Naive thymus-derived CD8-positive, alpha-beta T cell (primary cell): ENCODE measurements around the gene PPP1R37. TPM values are rescaled to one million over a fixed set of nuclear protein-coding genes. Genes with fewer than 3 reads are reported as not detected.

Experiments
- ATAC-seq, 2 donors: fragments of 150-1000 bp; cut with Tn5 transposase in 1 of 2; sonication (Bioruptor Pico), chemical (Tn5 transposase) in 1 of 2; 1 replicate in 1 of 2; 2 replicates in 1 of 2; pipeline ENCODE4 v1.10.0; 2021; ENCODE audit warnings: mild to moderate bottlenecking in 2 of 2, moderate library complexity in 2 of 2
- POLR2A ChIA-PET: fragments of 350-600 bp; sonication (Branson Sonifier 250); formaldehyde crosslinking; loops from one replicate; lab custom pipeline; 2021; ENCODE audit warnings: antibody characterized with exemption; lab: Charles Lee
- DNase-seq, 10 donors: peaks; one replicate each; pipeline versions ENCODE4 v3.0.0 to v3.0.0-alpha.2; 2020 to 2022
- H3K27ac Mint-ChIP-seq, 10 donors: one replicate each; pipeline ENCODE4 v1.8.0; 2020 to 2022; ENCODE audit warnings: mild to moderate bottlenecking in 10 of 10, mixed read lengths in 10 of 10, moderate library complexity in 4 of 10, inconsistent platforms in 1 of 10
- H3K27me3 Mint-ChIP-seq, 5 donors: one replicate each; pipeline ENCODE4 v1.8.0; 2021 to 2022; ENCODE audit warnings: mixed read lengths in 5 of 5
- H3K36me3 Mint-ChIP-seq, 3 donors: one replicate each; pipeline ENCODE4 v1.8.0; 2020 to 2022; ENCODE audit warnings: mixed read lengths in 3 of 3, mild to moderate bottlenecking in 2 of 3, inconsistent platforms in 1 of 3
- H3K4me1 Mint-ChIP-seq, 4 donors: one replicate each; pipeline ENCODE4 v1.8.0; 2021 to 2022; ENCODE audit warnings: mixed read lengths in 4 of 4
- H3K4me3 Mint-ChIP-seq, 10 donors: one replicate each; pipeline ENCODE4 v1.8.0; 2020 to 2022; ENCODE audit warnings: mild to moderate bottlenecking in 10 of 10, mixed read lengths in 10 of 10, moderate library complexity in 6 of 10, inconsistent platforms in 1 of 10
- H3K9me3 Mint-ChIP-seq, 9 donors: one replicate each; pipeline ENCODE4 v1.8.0; 2020 to 2022; ENCODE audit warnings: mixed read lengths in 9 of 9, mild to moderate bottlenecking in 3 of 9, inconsistent platforms in 1 of 9, moderate library complexity in 1 of 9
- polyA plus RNA-seq, 3 donors: library from polyadenylated mRNA; unstranded; fragments of 300-500 nt; fragmentation: Illumina TruSeq; gene quantifications; one replicate each; pipeline ENCODE4 v1.2.3, GENCODE V29; 2021
- total RNA-seq, 8 experiments: library from RNA in 2 of 8; stranded (reverse) in 2 of 8; gene quantifications; one replicate each; pipeline ENCODE4 v1.2.3 and lab custom pipeline; 2021 to 2026

Gene PPP1R37
- total and polyA plus RNA-seq, 5 experiments from 2014 or later, result 0.40 to 33.3 (median 2.0) TPM

DNA sequence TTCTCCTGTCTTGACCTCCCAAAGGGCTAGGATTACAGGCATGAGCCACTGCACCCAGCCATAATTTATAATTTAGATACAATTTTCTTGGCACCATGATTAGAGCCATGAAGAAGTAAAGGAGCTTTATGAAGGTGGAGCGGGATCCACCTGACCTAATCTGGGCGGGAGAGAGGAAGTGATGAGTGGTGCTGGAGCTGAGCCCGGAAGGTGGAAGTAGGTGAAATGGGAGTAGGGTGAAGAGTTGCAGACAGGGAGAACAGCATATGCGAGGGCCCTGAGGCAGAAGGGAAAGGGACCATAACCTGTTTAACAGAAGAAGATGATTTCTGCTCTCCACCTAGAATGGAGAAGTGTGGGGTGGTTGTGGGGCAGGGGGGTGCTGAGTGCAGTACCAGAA is 89.8 kb downstream of the PPP1R37 start:
- ATAC-seq (no peak), DNase-seq (no peak)
- Mint-ChIP-seq H3K36me3 (peaks cover 0 to 18% (median 2%) of the 10 kb centered on the region in 3 donors), H3K27ac (peak overlapping the region in 2 of 10 donors; percentile 74 to 80), H3K4me3 (peak overlapping the region in 1 of 10 donors; percentile 32), H3K27me3 (no peaks in the 10 kb centered on the region), H3K9me3 (no peaks in the 10 kb centered on the region), H3K4me1 (peaks cover 17 to 52% (median 42%) of the 10 kb centered on the region in 4 donors)
- POLR2A ChIA-PET, result interaction anchor here (1.4 kb wide), 1 partner anchor 144 kb away, joined by 3 read pairs; the partner anchor contains the start of gene CLASRP

DNA sequence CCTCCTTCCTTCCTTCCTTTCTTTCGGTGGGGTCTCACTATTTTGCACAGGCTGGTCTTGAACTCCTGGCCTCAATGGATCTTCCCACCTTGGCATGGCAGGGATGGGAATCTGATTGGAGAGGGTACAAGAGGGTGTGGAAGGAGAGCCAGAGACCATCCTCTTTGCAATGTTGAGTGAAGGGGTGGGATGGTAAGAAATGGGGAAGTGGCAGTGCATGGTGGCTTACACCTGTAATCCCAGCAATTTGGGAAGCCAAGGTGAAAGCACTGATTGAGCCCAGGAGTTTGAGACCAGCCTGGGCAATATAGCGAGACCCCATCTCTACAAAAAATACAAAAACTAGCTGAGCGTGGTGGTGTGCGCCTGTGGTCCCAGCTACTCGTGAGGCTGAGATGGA is 91.1 kb downstream of the PPP1R37 start:
- ATAC-seq (no peak), DNase-seq (no peak)
- Mint-ChIP-seq H3K27me3 (no peaks in the 10 kb centered on the region), H3K36me3 (peaks cover 0 to 18% (median 2%) of the 10 kb centered on the region in 3 donors), H3K9me3 (no peaks in the 10 kb centered on the region), H3K27ac (peak overlapping the region in 1 of 10 donors; percentile 43), H3K4me3 (no peak overlapping the region), H3K4me1 (peaks cover 15 to 44% (median 38%) of the 10 kb centered on the region in 4 donors)
- POLR2A ChIA-PET, result interaction anchor here (0.6 to 1.4 kb wide), 2 partner anchors 15 to 145 kb away, joined by 3 to 5 read pairs; partner anchors contain the start of gene CLASRP

DNA sequence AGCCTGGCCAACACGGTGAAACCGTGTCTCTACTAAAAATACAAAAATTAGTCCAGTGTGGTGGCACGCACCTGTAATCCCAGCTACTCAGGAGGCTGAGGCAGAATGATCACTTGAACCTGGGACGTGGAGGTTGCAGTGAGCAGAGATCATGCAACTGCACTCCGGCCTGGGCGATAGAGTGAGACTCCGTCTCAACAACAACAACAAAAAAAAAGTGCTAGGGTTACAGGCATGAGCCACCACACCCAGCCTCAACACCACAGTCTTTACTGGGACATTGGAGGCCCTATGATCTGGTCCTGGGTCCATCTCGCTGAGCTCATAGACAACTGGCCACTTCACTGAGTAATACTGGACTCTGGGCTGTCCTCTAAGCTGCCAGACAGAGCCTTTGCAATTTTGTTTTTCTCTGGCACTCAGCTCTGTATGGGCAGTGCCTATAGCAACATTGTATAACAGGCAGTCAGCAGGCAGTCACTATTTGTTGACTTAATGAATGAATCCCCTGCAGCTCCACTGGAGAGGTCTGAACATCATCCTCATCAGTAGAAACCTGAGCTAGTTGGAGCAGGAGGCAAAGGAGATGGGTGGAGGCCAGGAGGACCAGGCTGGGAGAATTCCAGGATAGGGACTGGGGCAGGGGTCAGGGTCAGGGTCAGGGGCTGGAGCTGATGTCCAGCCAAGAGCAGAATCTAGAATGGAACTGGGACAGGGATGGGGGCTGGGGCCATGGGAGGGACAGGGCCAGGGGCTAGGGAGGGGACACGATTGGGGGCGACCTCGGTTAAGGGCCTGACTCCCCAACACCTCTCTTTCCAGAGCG is 93.7 kb downstream of the PPP1R37 start:
- H3K27ac Mint-ChIP-seq, result no peak overlapping the region
- no peak for ATAC-seq
- DNase-seq, result no peak
- no peaks in the 10 kb centered on the region for H3K9me3 Mint-ChIP-seq
- no peak overlapping the region for H3K4me3 Mint-ChIP-seq
- peaks cover 6 to 26% (median 18%) of the 10 kb centered on the region in 4 donors for H3K4me1 Mint-ChIP-seq
- peaks cover 0 to 9% (median 0%) of the 10 kb centered on the region in 3 donors for H3K36me3 Mint-ChIP-seq
- POLR2A ChIA-PET, result interaction anchor here (1.8 kb wide), 1 partner anchor 8 kb away, joined by 6 read pairs; the partner anchor contains the start of genes BLOC1S3 and TRAPPC6A
- H3K27me3 Mint-ChIP-seq, result no peaks in the 10 kb centered on the region

DNA sequence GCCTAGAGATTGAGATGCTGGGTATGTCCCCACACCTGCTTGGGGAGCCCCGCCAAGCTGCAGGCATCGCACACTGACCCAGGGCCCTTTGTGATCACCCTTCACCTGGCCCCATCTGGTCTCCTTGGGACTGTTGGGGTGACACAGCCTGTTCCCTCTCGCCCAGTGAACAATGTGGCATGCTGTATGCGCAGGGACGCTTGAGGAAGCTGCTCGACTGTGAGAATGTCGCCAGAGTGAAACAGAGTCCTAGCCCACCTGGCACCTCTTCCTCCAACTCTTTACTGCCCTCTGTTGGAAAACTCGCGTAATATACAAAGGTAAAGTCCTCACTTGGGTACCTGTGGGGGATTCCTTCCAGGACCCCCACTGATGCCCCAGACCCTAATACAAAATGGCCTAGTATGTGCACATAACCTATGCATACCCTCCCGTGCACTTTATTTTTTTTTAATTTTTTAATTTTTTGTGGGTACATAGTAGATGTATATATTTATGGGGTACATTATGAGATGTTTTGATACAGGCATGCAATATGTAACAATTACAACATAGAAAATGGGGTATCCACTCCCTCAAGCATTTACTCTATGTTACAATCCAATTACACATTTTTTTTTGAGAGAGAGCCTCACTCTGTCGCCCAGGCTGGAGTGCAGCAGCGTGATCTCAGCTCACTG is 94.6 kb downstream of the PPP1R37 start:
- ATAC-seq (peak; percentile 89 to 93), DNase-seq (peak in 6 of 10 donors; percentile 29 to 73 (median 53))
- POLR2A ChIA-PET, result interaction anchor here (1.8 kb wide), 1 partner anchor 9 kb away, joined by 6 read pairs; the partner anchor contains the start of genes BLOC1S3 and TRAPPC6A
- H3K27ac Mint-ChIP-seq, result peak overlapping the region in 4 of 10 donors; percentile 34 to 91 (median 54)
- no peaks in the 10 kb centered on the region for H3K27me3 Mint-ChIP-seq
- H3K36me3 Mint-ChIP-seq, result peaks cover 0 to 7% (median 0%) of the 10 kb centered on the region in 3 donors
- peak overlapping the region in 1 of 10 donors; percentile 10 for H3K4me3 Mint-ChIP-seq
- H3K4me1 Mint-ChIP-seq, result peaks cover 4 to 21% (median 15%) of the 10 kb centered on the region in 4 donors
- H3K9me3 Mint-ChIP-seq, result no peaks in the 10 kb centered on the region

DNA sequence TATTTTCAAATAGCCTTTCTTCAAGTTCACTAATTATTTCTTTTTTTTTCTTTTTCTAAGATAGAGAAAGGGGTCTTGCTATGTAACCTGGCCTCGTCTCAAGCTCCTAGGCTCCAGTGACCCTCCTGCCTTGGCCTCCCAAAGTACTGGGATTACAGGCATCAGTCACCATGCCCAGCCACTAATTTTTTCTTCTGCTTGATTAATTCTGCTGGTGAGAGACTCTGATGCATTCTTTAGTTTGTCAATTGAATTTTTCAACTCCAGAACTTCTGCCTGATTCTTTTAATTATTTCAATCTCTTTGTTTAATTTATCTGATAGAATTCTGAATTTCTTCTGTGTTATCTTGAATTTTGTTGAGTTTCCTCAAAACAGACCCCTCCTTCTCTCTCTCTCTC is 97.0 kb downstream of the PPP1R37 start:
- Mint-ChIP-seq H3K9me3 (no peaks in the 10 kb centered on the region), H3K36me3 (peaks cover 0 to 4% (median 0%) of the 10 kb centered on the region in 3 donors), H3K27ac (no peak overlapping the region), H3K4me1 (peaks cover 2 to 10% (median 6%) of the 10 kb centered on the region in 4 donors), H3K27me3 (no peaks in the 10 kb centered on the region), H3K4me3 (no peak overlapping the region)
- DNase-seq (no peak), ATAC-seq (no peak)
- POLR2A ChIA-PET, result interaction anchor here (0.7 kb wide), 1 partner anchor 31 kb away, joined by 4 read pairs; no protein-coding TSS in a partner anchor

DNA sequence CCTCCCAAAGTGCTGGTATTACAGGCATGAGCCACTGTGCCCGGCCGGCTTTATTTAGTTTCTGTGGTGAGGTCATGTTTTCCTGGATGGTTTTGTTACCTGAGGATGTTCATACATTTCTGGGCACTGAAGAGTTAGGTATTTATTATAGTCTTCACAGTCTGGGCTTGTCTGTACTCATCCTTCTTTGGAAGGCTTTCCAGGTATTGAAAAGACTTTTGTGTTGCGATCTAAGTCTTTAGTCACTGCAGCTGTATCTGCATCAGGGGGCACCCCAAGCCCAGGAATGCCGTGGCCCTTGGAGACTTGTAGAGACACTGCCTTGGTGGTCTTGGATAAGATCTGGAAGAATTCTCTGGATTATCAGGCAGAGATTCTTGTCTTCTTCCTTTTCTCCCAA is 98.4 kb downstream of the PPP1R37 start:
- no peak for ATAC-seq
- H3K36me3 Mint-ChIP-seq, result peaks cover 0 to 4% (median 0%) of the 10 kb centered on the region in 3 donors
- POLR2A ChIA-PET, result interaction anchor here (0.9 kb wide), 1 partner anchor 13 kb away, joined by 3 read pairs; the partner anchor contains the start of gene BLOC1S3

DNA sequence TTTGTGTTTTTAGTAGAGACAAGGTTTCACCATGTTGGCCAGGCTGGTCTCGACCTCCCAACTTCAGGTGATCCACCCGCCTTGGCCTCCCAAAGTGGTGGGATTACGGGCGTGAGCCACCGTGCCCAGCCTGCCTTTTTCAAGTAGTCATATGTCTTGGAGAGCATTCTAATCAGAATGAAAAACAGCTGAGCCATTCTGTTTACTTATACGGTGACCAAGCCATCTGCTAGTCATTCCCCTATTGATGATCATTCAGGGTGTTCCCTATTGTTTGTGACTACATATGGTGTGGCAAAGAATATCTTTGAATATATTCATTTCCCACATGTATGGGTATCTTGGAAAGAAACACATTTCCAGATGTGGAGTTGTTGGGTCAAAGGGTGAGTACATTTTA is 102.8 kb downstream of the PPP1R37 start:
- no peaks in the 10 kb centered on the region for H3K36me3 Mint-ChIP-seq
- POLR2A ChIA-PET, result no interaction called here
- ATAC-seq, result no peak
- DNase-seq, result no peak
- no peaks in the 10 kb centered on the region for H3K9me3 Mint-ChIP-seq
- peaks cover 0 to 2% (median 0%) of the 10 kb centered on the region in 4 donors for H3K4me1 Mint-ChIP-seq
- no peak overlapping the region for H3K27ac Mint-ChIP-seq
- H3K27me3 Mint-ChIP-seq, result peaks cover 0 to 3% (median 0%) of the 10 kb centered on the region in 5 donors
- H3K4me3 Mint-ChIP-seq, result no peak overlapping the region

More for the DNA sequence above, 98.4 kb downstream of the PPP1R37 start:
- DNase-seq, result no peak
- Mint-ChIP-seq H3K27me3 (peaks cover 0 to 3% (median 0%) of the 10 kb centered on the region in 5 donors), H3K4me1 (peaks cover 2 to 10% (median 3%) of the 10 kb centered on the region in 4 donors), H3K9me3 (no peaks in the 10 kb centered on the region), H3K27ac (no peak overlapping the region), H3K4me3 (no peak overlapping the region)

Other genes starting within 250 kb of the PPP1R37 start
- gene NECTIN2, start 246.9 kb upstream of the PPP1R37 start, total RNA-seq, result under 1 TPM; 0.42 to 0.93 TPM
- under 1 TPM in 1 of 3 donors, not detected in 2; 0.47 TPM for gene NECTIN2, start 246.9 kb upstream of the PPP1R37 start, polyA plus RNA-seq
- gene TOMM40, start 201.9 kb upstream of the PPP1R37 start, total RNA-seq, result 10 to 100 TPM; 39.3 to 41.4 TPM
- 10 to 100 TPM; 32.0 to 42.3 (median 33.7) TPM for gene TOMM40, start 201.9 kb upstream of the PPP1R37 start, polyA plus RNA-seq
- 1 to 10 TPM; 2.9 to 3.6 TPM for gene APOE, start 187.4 kb upstream of the PPP1R37 start, total RNA-seq
- gene APOE, start 187.4 kb upstream of the PPP1R37 start, polyA plus RNA-seq, result not detected
- gene APOC1, start 178.6 kb upstream of the PPP1R37 start, total RNA-seq, result 1 to 10 TPM in 1 of 2 experiments, not detected in 1; 1.4 TPM
- gene APOC1, start 178.6 kb upstream of the PPP1R37 start, polyA plus RNA-seq, result not detected
- gene APOC4, start 150.9 kb upstream of the PPP1R37 start, total RNA-seq, result not detected
- not detected for gene APOC4, start 150.9 kb upstream of the PPP1R37 start, polyA plus RNA-seq
- not detected for gene APOC2, start 147.1 kb upstream of the PPP1R37 start, total RNA-seq
- gene APOC2, start 147.1 kb upstream of the PPP1R37 start, polyA plus RNA-seq, result not detected
- gene CLPTM1, start 137.8 kb upstream of the PPP1R37 start, total RNA-seq, result 10 to 100 TPM; 73.8 to 76.0 TPM
- 10 to 100 TPM; 13.2 to 20.6 (median 14.9) TPM for gene CLPTM1, start 137.8 kb upstream of the PPP1R37 start, polyA plus RNA-seq
- gene RELB, start 91.7 kb upstream of the PPP1R37 start, total RNA-seq, result 10 to 100 TPM; 30.2 to 41.6 TPM
- 10 to 100 TPM in 1 of 3 donors, 1 to 10 TPM in 2; 6.7 to 17.2 (median 8.3) TPM for gene RELB, start 91.7 kb upstream of the PPP1R37 start, polyA plus RNA-seq
- gene CLASRP, start 54.1 kb upstream of the PPP1R37 start, total RNA-seq, result 100 to 1,000 TPM; 141 to 150 TPM
- 1 to 10 TPM; 2.0 to 6.7 (median 5.3) TPM for gene CLASRP, start 54.1 kb upstream of the PPP1R37 start, polyA plus RNA-seq
- gene ZNF296, start 16.7 kb upstream of the PPP1R37 start, total RNA-seq, result 1 to 10 TPM; 2.3 to 2.4 TPM
- gene ZNF296, start 16.7 kb upstream of the PPP1R37 start, polyA plus RNA-seq, result 1 to 10 TPM; 1.0 to 1.6 (median 1.1) TPM
- gene GEMIN7, start 13.9 kb upstream of the PPP1R37 start, total RNA-seq, result 10 to 100 TPM; 13.5 to 19.8 TPM
- gene GEMIN7, start 13.9 kb upstream of the PPP1R37 start, polyA plus RNA-seq, result 10 to 100 TPM; 44.2 to 70.0 (median 50.3) TPM
- gene NKPD1, start 67.8 kb downstream of the PPP1R37 start, total RNA-seq, result 1 to 10 TPM in 1 of 2 experiments, under 1 TPM in 1; 0.85 to 1.0 TPM
- under 1 TPM; 0.17 to 0.47 (median 0.43) TPM for gene NKPD1, start 67.8 kb downstream of the PPP1R37 start, polyA plus RNA-seq
- gene TRAPPC6A, start 85.1 kb downstream of the PPP1R37 start, total RNA-seq, result 10 to 100 TPM; 48.5 to 51.0 TPM
- gene TRAPPC6A, start 85.1 kb downstream of the PPP1R37 start, polyA plus RNA-seq, result 100 to 1,000 TPM; 149 to 193 (median 183) TPM
- gene BLOC1S3, start 85.6 kb downstream of the PPP1R37 start, total RNA-seq, result 10 to 100 TPM; 21.2 to 22.5 TPM
- 10 to 100 TPM in 1 of 3 donors, 1 to 10 TPM in 2; 8.4 to 14.4 (median 9.7) TPM for gene BLOC1S3, start 85.6 kb downstream of the PPP1R37 start, polyA plus RNA-seq
- gene EXOC3L2, start 152.2 kb downstream of the PPP1R37 start, total RNA-seq, result not detected
- not detected for gene EXOC3L2, start 152.2 kb downstream of the PPP1R37 start, polyA plus RNA-seq
- 10 to 100 TPM; 19.6 to 24.9 TPM for gene MARK4, start 158.1 kb downstream of the PPP1R37 start, total RNA-seq
- gene MARK4, start 158.1 kb downstream of the PPP1R37 start, polyA plus RNA-seq, result under 1 TPM; 0.79 to 0.95 (median 0.91) TPM
- gene CKM, start 229.7 kb downstream of the PPP1R37 start, total RNA-seq, result not detected
- not detected for gene CKM, start 229.7 kb downstream of the PPP1R37 start, polyA plus RNA-seq
- not detected for gene KLC3, start 247.6 kb downstream of the PPP1R37 start, total RNA-seq
- gene KLC3, start 247.6 kb downstream of the PPP1R37 start, polyA plus RNA-seq, result not detected